ENCODE data around the gene FRMD4A. TPM values are rescaled to one million over a fixed set of nuclear protein-coding genes. Genes with fewer than 3 reads are reported as not detected.

FRMD4A gene
- total RNA-seq, 2 experiments from 2014 or later: 0.82 to 0.94 TPM

DNA sequence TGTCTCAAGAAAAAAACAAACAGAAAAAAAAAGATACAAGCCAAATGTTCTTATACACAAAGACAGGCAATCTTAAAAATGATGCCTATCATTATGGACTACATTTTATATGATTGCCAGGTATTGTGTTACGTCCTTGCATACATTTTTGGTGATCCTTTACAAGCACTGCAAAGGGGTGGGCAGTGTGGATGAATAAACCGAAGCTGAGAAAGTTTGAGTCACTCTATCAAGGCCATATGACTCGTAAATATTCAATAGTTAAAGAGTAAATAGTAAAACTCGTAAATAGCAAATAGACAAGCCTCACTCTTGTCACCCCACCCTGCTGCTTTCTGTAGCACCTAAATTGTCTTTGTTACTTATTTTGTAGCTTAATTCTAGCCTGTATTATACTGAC is 326.2 kb downstream of the FRMD4A start:
- peaks cover 14% of the 10 kb centered on the region for H3K27me3 Mint-ChIP-seq (ENCODE audit: low read depth)
- POLR2A ChIA-PET: no interaction called here
- peaks cover 41% of the 10 kb centered on the region for H3K4me1 Mint-ChIP-seq (ENCODE audit: low read depth)
- H3K27ac Mint-ChIP-seq: no peak overlapping the region
- H3K4me3 Mint-ChIP-seq: no peak overlapping the region
- CTCF ChIA-PET: no interaction called here
- H3K36me3 Mint-ChIP-seq (ENCODE audit: low read depth): no peaks in the 10 kb centered on the region
- ATAC-seq (no peak), DNase-seq (no peak)
- H3K9me3 Mint-ChIP-seq (ENCODE audit: insufficient read depth): no peaks in the 10 kb centered on the region

DNA sequence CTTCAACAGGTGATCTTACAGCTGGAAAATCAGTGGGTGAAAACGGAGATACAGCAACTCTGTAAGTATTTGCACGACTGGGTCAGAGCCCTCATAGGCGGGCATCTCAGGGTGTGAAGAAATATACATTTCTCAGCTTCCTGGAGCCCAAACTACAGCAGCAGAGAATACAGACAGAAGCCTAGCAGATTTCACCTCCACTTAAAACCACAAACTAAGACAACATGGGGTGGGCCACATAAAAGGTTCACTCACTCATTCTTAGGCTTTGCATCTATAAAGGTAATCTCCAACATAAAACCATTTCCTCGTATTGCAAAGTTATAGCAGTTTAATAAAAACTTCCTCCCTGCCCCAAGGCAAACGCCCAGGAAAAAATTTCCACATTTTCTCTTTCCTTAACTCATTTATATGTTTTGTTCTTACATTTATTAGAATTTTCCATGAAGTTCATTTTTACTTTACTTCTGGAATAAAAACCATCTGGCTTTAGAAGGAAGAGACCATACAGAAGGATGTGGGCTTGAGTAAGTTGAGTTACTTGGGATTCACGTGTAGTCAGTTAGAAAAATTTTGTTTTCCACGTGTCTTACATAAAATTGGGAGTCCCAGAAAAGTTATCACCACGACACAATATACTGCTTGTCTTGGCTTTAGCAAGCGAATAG is 327.1 kb downstream of the FRMD4A start:
- POLR2A ChIA-PET: no interaction called here
- Mint-ChIP-seq H3K27me3 (ENCODE audit: low read depth) (peaks cover 14% of the 10 kb centered on the region), H3K4me1 (ENCODE audit: low read depth) (peaks cover 33% of the 10 kb centered on the region), H3K4me3 (no peak overlapping the region), H3K27ac (no peak overlapping the region), H3K9me3 (ENCODE audit: insufficient read depth) (no peaks in the 10 kb centered on the region), H3K36me3 (ENCODE audit: low read depth) (no peaks in the 10 kb centered on the region)
- ATAC-seq (peak; percentile 86), DNase-seq (peak; percentile 50)
- CTCF ChIA-PET: no interaction called here

DNA sequence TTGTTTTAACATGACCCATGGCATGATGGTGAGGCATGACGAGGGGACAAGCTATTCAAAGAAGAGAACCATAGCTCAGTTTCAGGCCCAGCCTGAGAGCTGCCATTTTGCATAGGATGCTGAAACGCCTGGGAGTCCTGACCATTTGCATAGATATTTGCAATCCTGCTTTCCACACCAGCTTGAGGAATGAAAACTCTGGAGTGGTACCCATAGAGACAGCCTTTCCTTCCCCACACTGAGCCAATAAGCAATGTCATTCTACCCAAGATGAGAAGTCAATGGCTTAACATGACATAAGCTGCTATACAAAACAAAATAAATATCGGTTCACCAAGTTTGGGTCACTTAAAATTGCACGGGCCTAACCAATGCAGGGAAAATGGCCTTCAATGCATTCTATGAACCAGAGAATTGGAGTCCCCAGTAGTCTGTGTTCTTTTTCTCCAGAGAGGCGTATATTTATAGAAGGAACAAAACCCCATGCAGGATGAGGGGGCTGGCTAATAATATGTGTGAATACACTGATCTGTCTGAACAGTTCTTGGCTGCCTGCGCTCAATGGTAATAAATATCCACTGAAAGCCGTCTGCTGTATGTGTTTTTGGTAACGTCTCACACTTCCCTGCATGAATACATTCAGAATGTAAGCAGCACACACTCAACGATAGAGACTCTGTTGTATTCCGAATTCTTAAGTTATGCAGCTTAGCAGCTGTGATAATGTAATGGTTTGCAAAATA is 329.3 kb downstream of the FRMD4A start:
- Mint-ChIP-seq H3K4me3 (no peak overlapping the region), H3K27me3 (ENCODE audit: low read depth) (peaks cover 8% of the 10 kb centered on the region), H3K36me3 (ENCODE audit: low read depth) (no peaks in the 10 kb centered on the region), H3K9me3 (ENCODE audit: insufficient read depth) (no peaks in the 10 kb centered on the region), H3K4me1 (ENCODE audit: low read depth) (peaks cover 19% of the 10 kb centered on the region), H3K27ac (no peak overlapping the region)
- POLR2A ChIA-PET: interaction anchor here (0.6 kb wide), 1 partner anchor 51 kb away, joined by 5 read pairs; no protein-coding TSS in a partner anchor
- no peak for DNase-seq
- CTCF ChIA-PET: interaction anchor here (0.7 kb wide), 1 partner anchor 79 kb away, joined by 3 read pairs; no protein-coding TSS in a partner anchor
- no peak for ATAC-seq

DNA sequence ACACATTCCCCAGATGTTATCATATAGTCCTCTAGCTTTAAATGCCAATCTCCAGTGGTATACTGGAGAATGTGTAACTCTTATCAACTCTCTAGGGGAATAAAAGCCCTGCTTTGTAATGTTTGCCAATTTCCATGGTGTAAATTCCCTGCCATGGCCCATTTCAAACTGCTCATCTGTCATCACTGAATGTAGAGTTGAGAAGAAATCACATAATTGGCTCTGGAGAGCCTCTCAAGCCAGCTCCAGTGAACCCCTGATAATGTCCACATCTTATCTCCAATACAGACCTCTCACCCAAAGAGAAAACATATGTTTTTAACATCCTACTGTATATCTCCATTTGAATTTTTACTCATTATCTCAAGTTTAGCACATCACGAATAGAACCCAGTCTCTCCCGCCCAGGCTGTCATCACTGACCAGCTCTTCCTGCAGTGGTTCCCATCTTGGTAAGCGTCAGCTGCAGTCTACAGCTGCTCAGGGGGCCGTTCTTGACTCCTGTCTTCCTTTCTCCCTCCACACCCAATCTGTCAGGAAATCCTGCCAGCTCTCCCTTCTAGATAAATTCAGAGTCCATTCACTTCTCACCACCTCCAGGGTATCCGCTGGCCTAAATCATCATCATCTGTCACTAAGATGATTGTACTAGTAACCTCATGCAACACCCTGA is 332.4 kb downstream of the FRMD4A start:
- peaks cover 4% of the 10 kb centered on the region for H3K27me3 Mint-ChIP-seq (ENCODE audit: low read depth)
- H3K36me3 Mint-ChIP-seq (ENCODE audit: low read depth): peaks cover 2% of the 10 kb centered on the region
- peaks cover 16% of the 10 kb centered on the region for H3K4me1 Mint-ChIP-seq (ENCODE audit: low read depth)
- H3K4me3 Mint-ChIP-seq: no peak overlapping the region
- ChIA-PET POLR2A (no interaction called here), CTCF (no interaction called here)
- H3K27ac Mint-ChIP-seq: no peak overlapping the region
- ATAC-seq (no peak), DNase-seq (no peak)
- H3K9me3 Mint-ChIP-seq (ENCODE audit: insufficient read depth): no peaks in the 10 kb centered on the region

DNA sequence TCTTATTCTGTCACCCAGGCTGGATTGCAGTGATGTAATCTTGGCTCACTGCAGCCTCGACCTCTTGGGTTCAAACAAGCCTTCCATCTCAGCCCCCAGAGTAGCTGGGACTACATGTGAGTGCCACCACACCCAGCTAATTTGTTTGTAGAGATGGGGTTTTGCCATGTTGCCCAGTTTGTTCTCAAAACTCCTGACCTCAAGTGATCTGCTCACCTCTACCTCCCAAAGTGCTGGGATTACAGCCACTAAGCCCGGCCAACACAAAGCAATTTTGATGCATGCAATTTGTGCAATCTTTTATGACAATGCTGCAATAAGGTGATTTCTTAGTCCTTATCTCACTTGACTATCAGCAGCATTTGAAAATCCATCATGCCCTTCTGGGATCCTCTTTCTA is 333.1 kb downstream of the FRMD4A start:
- H3K4me3 Mint-ChIP-seq: no peak overlapping the region
- ATAC-seq (no peak), DNase-seq (no peak)
- H3K4me1 Mint-ChIP-seq (ENCODE audit: low read depth): peaks cover 10% of the 10 kb centered on the region
- no peaks in the 10 kb centered on the region for H3K9me3 Mint-ChIP-seq (ENCODE audit: insufficient read depth)
- ChIA-PET CTCF (no interaction called here), POLR2A (no interaction called here)
- peaks cover 2% of the 10 kb centered on the region for H3K36me3 Mint-ChIP-seq (ENCODE audit: low read depth)
- H3K27ac Mint-ChIP-seq: no peak overlapping the region
- peaks cover 4% of the 10 kb centered on the region for H3K27me3 Mint-ChIP-seq (ENCODE audit: low read depth)

DNA sequence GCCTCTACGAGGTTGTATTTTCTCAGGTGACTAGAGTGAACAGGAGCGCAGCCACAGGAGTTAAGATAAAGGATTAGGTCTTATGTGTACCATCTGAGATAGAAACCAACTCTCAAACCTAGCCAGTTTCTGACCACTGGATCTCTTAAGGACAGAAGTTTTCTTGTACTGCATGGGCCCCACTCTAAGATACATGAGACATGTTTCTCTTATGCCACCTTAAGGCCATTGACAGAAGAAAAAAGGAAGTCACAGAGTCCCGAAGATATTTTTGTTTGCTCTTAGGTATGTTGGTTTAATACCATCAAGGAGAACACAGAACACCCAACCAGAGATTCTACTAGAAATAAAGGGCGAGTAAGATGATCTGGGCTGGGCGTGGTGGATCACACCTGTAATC is 335.8 kb downstream of the FRMD4A start:
- peaks cover 2% of the 10 kb centered on the region for H3K36me3 Mint-ChIP-seq (ENCODE audit: low read depth)
- H3K4me1 Mint-ChIP-seq (ENCODE audit: low read depth): peaks cover 7% of the 10 kb centered on the region
- ChIA-PET POLR2A (no interaction called here), CTCF (no interaction called here)
- H3K9me3 Mint-ChIP-seq (ENCODE audit: insufficient read depth): no peaks in the 10 kb centered on the region
- H3K4me3 Mint-ChIP-seq: no peak overlapping the region
- peaks cover 2% of the 10 kb centered on the region for H3K27me3 Mint-ChIP-seq (ENCODE audit: low read depth)
- H3K27ac Mint-ChIP-seq: no peak overlapping the region
- DNase-seq (no peak), ATAC-seq (no peak)

DNA sequence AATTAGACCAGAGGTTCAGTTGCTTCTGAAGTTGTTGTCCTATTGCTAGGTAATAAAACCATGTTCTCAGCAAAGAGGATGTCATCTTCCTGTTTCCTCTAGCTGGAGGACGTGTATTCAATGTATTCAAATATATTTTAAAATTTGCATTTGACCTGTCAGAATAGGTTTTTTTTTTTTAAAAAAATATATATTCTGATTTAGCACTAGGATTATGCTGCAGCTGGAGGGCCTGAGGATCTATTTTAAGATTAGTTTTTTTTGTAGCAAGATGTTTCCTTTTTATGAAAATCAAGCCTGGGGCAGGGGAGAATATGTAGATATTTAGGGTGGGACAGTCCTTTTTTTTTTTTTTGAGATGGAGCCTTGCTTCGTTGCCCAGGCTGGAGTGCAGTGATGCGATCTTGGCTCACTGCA is 337.0 kb downstream of the FRMD4A start:
- ChIA-PET POLR2A (no interaction called here), CTCF (no interaction called here)
- Mint-ChIP-seq H3K27ac (no peak overlapping the region), H3K9me3 (ENCODE audit: insufficient read depth) (no peaks in the 10 kb centered on the region), H3K36me3 (ENCODE audit: low read depth) (peaks cover 2% of the 10 kb centered on the region), H3K4me1 (ENCODE audit: low read depth) (peaks cover 7% of the 10 kb centered on the region), H3K4me3 (no peak overlapping the region), H3K27me3 (ENCODE audit: low read depth) (peaks cover 2% of the 10 kb centered on the region)
- ATAC-seq (no peak), DNase-seq (no peak)

DNA sequence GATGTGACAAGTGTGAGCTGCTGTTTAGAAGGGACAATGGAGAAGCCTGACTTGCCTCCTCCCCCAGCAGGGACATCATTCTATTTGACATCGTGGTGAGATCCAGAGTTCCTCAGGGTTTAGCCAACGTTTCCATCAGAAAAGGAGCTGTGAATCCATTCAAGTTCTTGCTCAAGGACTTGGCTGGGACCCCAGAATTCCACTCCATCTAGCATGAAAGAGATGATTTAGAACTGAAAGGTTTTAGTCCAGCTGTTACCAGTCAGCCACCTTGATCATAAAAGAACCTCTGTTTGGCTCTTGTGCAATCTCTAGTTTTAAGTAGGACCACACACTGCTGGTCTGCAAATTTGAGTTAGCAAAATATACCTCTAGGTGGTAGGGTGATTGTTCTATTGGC is 337.6 kb downstream of the FRMD4A start:
- Mint-ChIP-seq H3K9me3 (ENCODE audit: insufficient read depth) (no peaks in the 10 kb centered on the region), H3K4me3 (no peak overlapping the region), H3K4me1 (ENCODE audit: low read depth) (peaks cover 7% of the 10 kb centered on the region), H3K27ac (no peak overlapping the region), H3K36me3 (ENCODE audit: low read depth) (peaks cover 2% of the 10 kb centered on the region), H3K27me3 (ENCODE audit: low read depth) (peaks cover 2% of the 10 kb centered on the region)
- CTCF ChIA-PET: no interaction called here
- DNase-seq: no peak
- ATAC-seq: no peak
- POLR2A ChIA-PET: no interaction called here

DNA sequence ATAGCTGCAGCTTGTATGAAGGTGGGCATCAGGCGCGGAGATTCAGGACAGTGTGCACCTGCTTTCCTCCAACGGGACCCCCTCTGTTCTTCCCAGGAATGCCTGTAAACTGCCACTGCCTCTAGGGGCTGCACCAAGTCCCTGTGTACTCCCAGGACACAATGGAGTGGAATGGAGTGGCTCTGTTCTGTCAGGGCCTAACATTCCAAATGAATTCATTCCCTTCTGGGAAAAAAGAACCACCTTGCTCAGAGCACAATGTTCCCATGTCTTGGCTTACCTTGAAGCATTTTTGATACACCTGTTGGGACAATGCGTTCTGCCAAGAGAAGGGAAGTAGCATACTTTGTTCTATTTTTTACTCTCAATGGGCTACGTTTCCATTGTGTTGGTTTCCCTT is 339.4 kb downstream of the FRMD4A start:
- DNase-seq (no peak), ATAC-seq (no peak)
- no peaks in the 10 kb centered on the region for H3K9me3 Mint-ChIP-seq (ENCODE audit: insufficient read depth)
- no peak overlapping the region for H3K27ac Mint-ChIP-seq
- no peaks in the 10 kb centered on the region for H3K27me3 Mint-ChIP-seq (ENCODE audit: low read depth)
- H3K4me1 Mint-ChIP-seq (ENCODE audit: low read depth): peaks cover 7% of the 10 kb centered on the region
- H3K4me3 Mint-ChIP-seq: no peak overlapping the region
- POLR2A ChIA-PET: no interaction called here
- CTCF ChIA-PET: no interaction called here
- H3K36me3 Mint-ChIP-seq (ENCODE audit: low read depth): peaks cover 2% of the 10 kb centered on the region

DNA sequence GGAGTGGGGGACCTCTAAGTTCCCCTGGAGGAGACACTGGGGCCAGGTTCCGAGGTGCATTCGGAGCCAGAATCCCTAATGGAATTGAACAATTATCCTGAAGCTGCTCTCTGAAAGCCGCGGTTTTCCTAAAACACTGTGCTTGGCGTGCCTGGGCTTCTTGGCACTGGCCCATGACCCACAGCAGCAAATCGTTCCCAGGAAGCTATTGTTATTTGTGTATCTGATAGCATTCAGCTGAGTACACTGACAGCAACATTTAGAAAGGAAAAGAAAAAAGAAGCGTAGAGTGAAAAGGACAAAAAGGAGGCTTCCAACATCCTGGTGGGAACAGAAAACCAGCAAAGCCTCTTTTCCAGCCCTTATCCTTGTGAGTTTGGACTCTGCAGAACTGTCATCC is 339.8 kb downstream of the FRMD4A start:
- H3K27ac Mint-ChIP-seq: peak overlapping the region; percentile 21
- H3K4me3 Mint-ChIP-seq: no peak overlapping the region
- H3K27me3 Mint-ChIP-seq (ENCODE audit: low read depth): no peaks in the 10 kb centered on the region
- H3K4me1 Mint-ChIP-seq (ENCODE audit: low read depth): peaks cover 7% of the 10 kb centered on the region
- ATAC-seq (no peak), DNase-seq (no peak)
- CTCF ChIA-PET: no interaction called here
- H3K36me3 Mint-ChIP-seq (ENCODE audit: low read depth): peaks cover 2% of the 10 kb centered on the region
- POLR2A ChIA-PET: no interaction called here
- no peaks in the 10 kb centered on the region for H3K9me3 Mint-ChIP-seq (ENCODE audit: insufficient read depth)

DNA sequence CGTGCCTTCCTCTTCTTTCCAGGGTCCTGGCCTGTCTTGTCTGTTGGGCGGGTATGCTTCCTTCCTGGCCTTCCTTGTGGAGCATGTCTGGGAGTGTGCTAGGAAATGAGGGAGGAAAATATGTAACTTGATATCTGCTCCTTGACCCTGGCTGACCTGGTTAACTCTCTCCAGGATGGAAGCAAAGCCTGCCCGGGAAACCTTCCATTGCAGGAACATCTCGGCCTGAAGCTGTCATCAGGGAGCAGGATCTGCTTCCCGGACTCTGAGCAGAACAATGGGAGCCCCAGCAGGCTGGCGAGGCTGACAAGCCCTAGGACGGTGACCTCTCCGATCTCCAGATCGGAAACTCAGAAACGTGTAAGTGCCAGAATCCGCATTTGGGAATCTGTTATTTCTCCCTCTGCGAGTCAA is 340.3 kb downstream of the FRMD4A start:
- POLR2A ChIA-PET: no interaction called here
- no peak for ATAC-seq
- CTCF ChIA-PET: no interaction called here

DNA sequence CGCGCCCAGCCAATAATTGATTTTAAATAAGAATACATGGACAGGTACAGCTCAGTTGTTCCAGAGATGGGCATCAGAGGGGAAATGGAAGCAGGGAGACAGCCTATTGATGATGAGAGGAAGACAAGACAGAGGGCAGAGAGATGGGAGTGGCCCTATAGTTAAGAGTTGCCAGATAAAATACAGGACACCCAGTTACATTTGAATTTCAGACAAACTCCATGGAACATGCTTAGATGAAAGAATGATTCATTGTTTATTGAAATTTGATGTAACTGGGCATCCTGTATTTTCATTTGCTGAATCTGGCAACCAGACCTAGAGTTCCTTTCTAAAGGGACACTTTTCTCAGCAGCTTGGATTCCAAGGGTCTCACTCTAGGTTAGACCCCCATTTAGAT is 341.1 kb downstream of the FRMD4A start:
- H3K27ac Mint-ChIP-seq: no peak overlapping the region
- DNase-seq (no peak), ATAC-seq (no peak)
- H3K36me3 Mint-ChIP-seq (ENCODE audit: low read depth): no peaks in the 10 kb centered on the region
- ChIA-PET CTCF (no interaction called here), POLR2A (no interaction called here)
- H3K9me3 Mint-ChIP-seq (ENCODE audit: insufficient read depth): no peaks in the 10 kb centered on the region
- no peaks in the 10 kb centered on the region for H3K27me3 Mint-ChIP-seq (ENCODE audit: low read depth)
- no peak overlapping the region for H3K4me3 Mint-ChIP-seq
- H3K4me1 Mint-ChIP-seq (ENCODE audit: low read depth): peaks cover 3% of the 10 kb centered on the region

More for the DNA sequence above, 340.3 kb downstream of the FRMD4A start:
- no peak for DNase-seq
- no peaks in the 10 kb centered on the region for H3K9me3 Mint-ChIP-seq (ENCODE audit: insufficient read depth)
- no peaks in the 10 kb centered on the region for H3K27me3 Mint-ChIP-seq (ENCODE audit: low read depth)
- H3K36me3 Mint-ChIP-seq (ENCODE audit: low read depth): peaks cover 2% of the 10 kb centered on the region
- H3K4me3 Mint-ChIP-seq: no peak overlapping the region
- H3K4me1 Mint-ChIP-seq (ENCODE audit: low read depth): peaks cover 7% of the 10 kb centered on the region
- no peak overlapping the region for H3K27ac Mint-ChIP-seq

Measured in activated CD8-positive, alpha-beta T cell treated with anti-CD3 and anti-CD28 coated beads, Interleukin-2, amount 10 ng/mL, durations not matched to agents 7 days and 5 days (primary cell).